A549 (cell line): ENCODE measurements around the gene TBATA. TPM values are rescaled to one million over a fixed set of nuclear protein-coding genes. Genes with fewer than 3 reads are reported as not detected.
A peak's percentile ranks its signal among the peaks of the same experiment; 100 is the strongest.

Experiments used
- ATAC-seq, 2 experiments: fragments of 200-7000 bp in 1 of 2; fragments of >200 bp in 1 of 2; cut with Nextera tagmentation in 1 of 2; cut with Tn5 transposase in 1 of 2; 3 replicates each; pipeline versions ENCODE4 v1.8.0 to v1.9.1; 2018 to 2020; ENCODE audit warnings: mild to moderate bottlenecking in 1 of 2, moderate library complexity in 1 of 2
- CTCF ChIA-PET: fragments of 300-600 bp; sonication (Branson Sonifier 250); formaldehyde crosslinking; extraction: SDS; loops from one replicate; lab custom pipeline; 2021; ENCODE audit warnings: antibody characterized with exemption, inconsistent platforms; lab: Yijun Ruan, JAX
- POLR2A ChIA-PET: fragments of 350-600 bp; formaldehyde crosslinking; extraction: SDS; loops from one replicate; lab custom pipeline; 2021; ENCODE audit warnings: antibody characterized with exemption, inconsistent platforms; lab: Yijun Ruan, JAX
- DNase-seq, 2 experiments: peaks; one replicate each; pipeline versions ENCODE4 v3.0.0 to v3.0.0-alpha.2; 2011 to 2016; ENCODE audit warnings: low read depth in 1 of 2, low spot score in 1 of 2
- FAIRE-seq: peaks from 2 replicates; lab custom pipeline; 2011; peaks lifted over from hg19 to GRCh38; lab: Jason Lieb, UNC
- H3K27ac ChIP-seq, 2 experiments: fragments of >200 bp; sonication (Bioruptor Twin); formaldehyde crosslinking; 3 replicates each; pipeline ENCODE4 v1.5.1; 2016 to 2017
- H3K4me1 ChIP-seq: fragments of >200 bp; sonication (Bioruptor Twin); formaldehyde crosslinking; 3 replicates; pipeline ENCODE4 v1.6.1; 2016
- H3K4me2 ChIP-seq: fragments of >200 bp; sonication (Bioruptor Twin); formaldehyde crosslinking; 3 replicates; pipeline ENCODE4 v1.6.1; 2016
- H3K4me3 ChIP-seq: fragments of >200 bp; sonication (Bioruptor Twin); formaldehyde crosslinking; 3 replicates; pipeline ENCODE4 v1.5.1; 2016
- H3K9me3 ChIP-seq: fragments of >200 bp; sonication (Bioruptor Twin); formaldehyde crosslinking; 3 replicates; pipeline ENCODE4 v1.6.1; 2016
- BHLHE40 ChIP-seq: IDR thresholded peaks from 2 replicates; pipeline ENCODE4 v1.6.1; 2012; ENCODE audit warnings: low read depth, low read length, inconsistent platforms
- CBX2 ChIP-seq: fragments of 200-600 bp; sonication (generic); IDR thresholded peaks from 2 replicates; pipeline ENCODE4 v1.6.1; 2016; ENCODE audit warnings: low read depth, mild to moderate bottlenecking, borderline replicate concordance
- CEBPB ChIP-seq, 2 experiments: fragments of >200 bp in 1 of 2; sonication (Bioruptor Twin) in 1 of 2; formaldehyde crosslinking in 1 of 2; IDR thresholded peaks; 2 replicates each; pipeline ENCODE4 v1.6.1; 2012 to 2016
- CTCF ChIP-seq: fragments of >200 bp; sonication (Bioruptor Twin); formaldehyde crosslinking; IDR thresholded peaks from 3 replicates; pipeline ENCODE4 v1.5.1; 2016
- EHMT2 ChIP-seq: fragments of 200-600 bp; sonication (generic); IDR thresholded peaks from 2 replicates; pipeline ENCODE4 v1.6.1; 2016; ENCODE audit warnings: antibody characterized with exemption, low read depth, mild to moderate bottlenecking, moderate library complexity
- EP300 ChIP-seq, 2 experiments: fragments of >200 bp; sonication (Bioruptor Twin); formaldehyde crosslinking; IDR thresholded peaks; 2 replicates in 1 of 2; 3 replicates in 1 of 2; pipeline ENCODE4 v1.6.1; 2016 to 2017
- FOSB ChIP-seq: fragments of 250-450 bp; sonication (Bioruptor Pico); IDR thresholded peaks from 2 replicates; pipeline ENCODE4 v1.5.0; 2020; ENCODE audit warnings: mild to moderate bottlenecking, moderate library complexity
- FOSL2 ChIP-seq, 2 experiments: fragments of 450-650 bp in 1 of 2; fragments of >200 bp in 1 of 2; sonication (Bioruptor Twin) in 1 of 2; formaldehyde crosslinking; IDR thresholded peaks; 2 replicates each; pipeline versions ENCODE4 v1.5.0 to v1.6.1; 2016 to 2020; ENCODE audit warnings: mild to moderate bottlenecking in 1 of 2, moderate library complexity in 1 of 2
- HDAC2 ChIP-seq: fragments of 200-600 bp; sonication (generic); IDR thresholded peaks from 2 replicates; pipeline ENCODE4 v1.6.1; 2016
- HES2 ChIP-seq: fragments of >200 bp; sonication (Bioruptor Twin); formaldehyde crosslinking; IDR thresholded peaks from 2 replicates; pipeline ENCODE4 v1.6.1; 2016
- HEYL ChIP-seq: fragments of 250-450 bp; sonication (Bioruptor Pico); IDR thresholded peaks from 2 replicates; pipeline ENCODE4 v1.8.0; 2021; ENCODE audit warnings: mild to moderate bottlenecking, moderate library complexity
- HOXB5 ChIP-seq: fragments of 250-450 bp; sonication (Bioruptor Pico); IDR thresholded peaks from 2 replicates; pipeline ENCODE4 v1.5.0; 2020; ENCODE audit warnings: mild to moderate bottlenecking, moderate library complexity
- JUNB ChIP-seq: fragments of >200 bp; sonication (Bioruptor Twin); formaldehyde crosslinking; IDR thresholded peaks from 2 replicates; pipeline ENCODE4 v1.6.1; 2016
- MAFK ChIP-seq: fragments of 450-650 bp; IDR thresholded peaks from 2 replicates; pipeline ENCODE4 v1.6.1; 2014; ENCODE audit not compliant: partially characterized antibody
- MYC ChIP-seq: IDR thresholded peaks from 2 replicates; pipeline ENCODE4 v1.6.1; 2012; ENCODE audit warnings: mild to moderate bottlenecking, inconsistent platforms, low read length, improper control_type of control experiment, borderline replicate concordance
- PBX3 ChIP-seq: IDR thresholded peaks from 2 replicates; pipeline ENCODE4 v1.6.1; 2012
- PHF8 ChIP-seq: fragments of 200-600 bp; sonication (generic); IDR thresholded peaks from 2 replicates; pipeline ENCODE4 v1.6.1; 2016; ENCODE audit warnings: low read depth, mild to moderate bottlenecking, antibody characterized with exemption, moderate library complexity, borderline replicate concordance
- POLR2A ChIP-seq: IDR thresholded peaks from 2 replicates; pipeline ENCODE4 v1.6.1; 2012; ENCODE audit warnings: mild to moderate bottlenecking, low read length
- RFX5 ChIP-seq: fragments of 450-650 bp; IDR thresholded peaks from 2 replicates; pipeline ENCODE4 v1.7.1; 2014; ENCODE audit warnings: antibody characterized with exemption, mild to moderate bottlenecking, moderate library complexity
- SMC3 ChIP-seq: fragments of >200 bp; sonication (Bioruptor Twin); formaldehyde crosslinking; IDR thresholded peaks from 3 replicates; pipeline ENCODE4 v1.6.1; 2018; ENCODE audit warnings: inconsistent platforms
- USF2 ChIP-seq: fragments of 450-650 bp; IDR thresholded peaks from 2 replicates; pipeline ENCODE4 v1.6.1; 2014; ENCODE audit warnings: antibody characterized with exemption
- ZC3H11A ChIP-seq: fragments of 450-650 bp; IDR thresholded peaks from 2 replicates; pipeline ENCODE4 v1.6.1; 2014; ENCODE audit warnings: antibody characterized with exemption, mild to moderate bottlenecking
- ZFP36 ChIP-seq: fragments of 450-650 bp; IDR thresholded peaks from 2 replicates; pipeline ENCODE4 v1.6.1; 2014; ENCODE audit warnings: borderline replicate concordance; ENCODE audit not compliant: partially characterized antibody
- ZSCAN20 ChIP-seq: fragments of 250-450 bp; sonication (Bioruptor Pico); IDR thresholded peaks from 2 replicates; pipeline ENCODE4 v1.8.0; 2022; ENCODE audit warnings: mild to moderate bottlenecking, moderate library complexity
- WGBS: methylation state at CpG from one replicate; pipeline ENCODE4 v1.1.6; 2017; ENCODE audit errors: missing lambda C conversion rate; 5-methylcytosine and 5-hydroxymethylcytosine counted together
- polyA plus RNA-seq, 4 experiments: library from polyadenylated mRNA; depleted of rRNA in 3 of 4; stranded (reverse); fragments of >200 nt; fragmentation: RNase III in 1 of 4; extraction: RNeasy Plus Mini Kit Qiagen cat#74134 plus additional on column Dnase treatment in 1 of 4; gene quantifications; 2 replicates in 3 of 4; 3 replicates in 1 of 4; pipeline ENCODE4 v1.2.3, GENCODE V29; 2011 to 2017

TBATA gene
- polyA plus RNA-seq, 2 of the 4 experiments (the other 2 are of a cell fraction), result not detected

- CTCF ChIA-PET, result interaction anchor here (1.0 to 1.6 kb wide), 3 partner anchors 12 to 255 kb away, joined by 3 to 4 read pairs (median 4); no protein-coding TSS in a partner anchor
- ATAC-seq, result peak in 1 of 2 experiments; percentile 52; a peak in 2 of 6 replicates
- H3K27ac ChIP-seq, result no peak overlapping the region
- TF ChIP-seq HEYL (CRISPR knock-in tag), result no peak
- no peak for TF ChIP-seq HES2
- TF ChIP-seq FOSL2 (IDR thresholded peaks at IDR 0.05), result no peak
- 0 out of 2 replicates have a peak, but pooled peaks have one; percentile 28 for TF ChIP-seq FOSL2 (CRISPR knock-in tag; IDR thresholded peaks at IDR 0.05)
- no peak for TF ChIP-seq BHLHE40
- peak in 1 of 2 experiments; percentile 29 for DNase-seq
- no peak overlapping the region for H3K4me2 ChIP-seq
- WGBS, result 2% methylated on average over 2 of the region's 2 CpGs
- H3K4me1 ChIP-seq, result peaks cover 5% of the 10 kb centered on the region; the same call in 1 of the 3 replicates
- no peak for FAIRE-seq
- no peaks in the 10 kb centered on the region for H3K9me3 ChIP-seq
- no peak overlapping the region for H3K4me3 ChIP-seq
- POLR2A ChIA-PET, result no interaction called here
Measured at GRCh38 chr10:70804421-70804808, 19.2 kb upstream of the TBATA start.

GRCh38 chr10:70803775-70804420 lies 18.7 kb upstream of the TBATA start:
- ATAC-seq, result no peak

More at GRCh38 chr10:70803775-70804420, 18.7 kb upstream of the TBATA start:
- 90% methylated on average over 2 of the region's 2 CpGs for WGBS
- no peak overlapping the region for H3K4me3 ChIP-seq
- no peak for FAIRE-seq
- H3K27ac ChIP-seq, result no peak overlapping the region
- H3K4me2 ChIP-seq, result no peak overlapping the region
- DNase-seq, result no peak
- CTCF ChIA-PET, result interaction anchor here (1.0 to 1.7 kb wide), 4 partner anchors 11 to 255 kb away, joined by 3 to 4 read pairs (median 4); no protein-coding TSS in a partner anchor
- H3K4me1 ChIP-seq, result peaks cover 5% of the 10 kb centered on the region; the same call in 1 of the 3 replicates
- H3K9me3 ChIP-seq, result no peaks in the 10 kb centered on the region
- POLR2A ChIA-PET, result no interaction called here
- TF ChIP-seq ZSCAN20 (CRISPR knock-in tag) (no peak), MAFK (no peak), HDAC2 (no peak), CBX2 (no peak), ZC3H11A (no peak), PBX3 (no peak), RFX5 (no peak), USF2 (no peak), MYC (no peak), CTCF (no peak), JUNB (no peak), POLR2A (no peak), SMC3 (no peak), CEBPB (IDR thresholded peaks at IDR 0.05) (no peak), ZFP36 (no peak), EHMT2 (no peak), FOSB (CRISPR knock-in tag) (no peak), HOXB5 (CRISPR knock-in tag) (no peak), EP300 (IDR thresholded peaks at IDR 0.05) (no peak), PHF8 (no peak)
